DMS 273 treated with DMSO at 0.1 percent for 48 hours (cell line): Measurements from ENCODE around the gene DUSP16.
"Not testable (repeated sequence)": the region's sequence is repeated elsewhere in the genome, so short reads cannot be mapped to it uniquely, and the experiment has no call there.

Experiments used
- DNase-seq: peaks from one replicate; lab custom pipeline; 2025; lab: John Stamatoyannopoulos, UW

Gene DUSP16

GRCh38 chr12:12585115-12585863, 22.6 kb upstream of the DUSP16 start:
- DNase-seq: no peak

- DNase-seq: no peak
Observed at GRCh38 chr12:12583510-12584178, 21.0 kb upstream of the DUSP16 start.

DNA sequence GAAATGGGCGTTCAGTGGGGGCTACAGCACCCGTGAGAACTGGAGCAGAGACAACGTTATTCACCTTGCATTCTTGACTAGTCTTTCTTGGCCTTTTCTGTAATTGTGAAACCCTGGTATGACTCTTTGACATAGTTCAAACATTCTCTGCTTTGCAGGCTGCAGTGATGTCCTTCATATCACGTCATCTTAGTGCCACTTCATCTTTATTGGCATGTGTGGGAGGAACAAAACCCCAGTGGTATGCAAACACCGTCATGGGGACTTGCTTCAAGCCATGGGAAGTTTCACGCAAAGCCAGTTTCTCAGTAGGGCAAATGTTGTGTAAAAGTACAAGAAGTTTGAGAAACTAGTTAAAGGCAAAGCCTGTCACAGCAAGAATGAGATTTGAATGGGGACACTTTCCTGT, 20.2 kb upstream of the DUSP16 start:
- DNase-seq: no peak

DNA sequence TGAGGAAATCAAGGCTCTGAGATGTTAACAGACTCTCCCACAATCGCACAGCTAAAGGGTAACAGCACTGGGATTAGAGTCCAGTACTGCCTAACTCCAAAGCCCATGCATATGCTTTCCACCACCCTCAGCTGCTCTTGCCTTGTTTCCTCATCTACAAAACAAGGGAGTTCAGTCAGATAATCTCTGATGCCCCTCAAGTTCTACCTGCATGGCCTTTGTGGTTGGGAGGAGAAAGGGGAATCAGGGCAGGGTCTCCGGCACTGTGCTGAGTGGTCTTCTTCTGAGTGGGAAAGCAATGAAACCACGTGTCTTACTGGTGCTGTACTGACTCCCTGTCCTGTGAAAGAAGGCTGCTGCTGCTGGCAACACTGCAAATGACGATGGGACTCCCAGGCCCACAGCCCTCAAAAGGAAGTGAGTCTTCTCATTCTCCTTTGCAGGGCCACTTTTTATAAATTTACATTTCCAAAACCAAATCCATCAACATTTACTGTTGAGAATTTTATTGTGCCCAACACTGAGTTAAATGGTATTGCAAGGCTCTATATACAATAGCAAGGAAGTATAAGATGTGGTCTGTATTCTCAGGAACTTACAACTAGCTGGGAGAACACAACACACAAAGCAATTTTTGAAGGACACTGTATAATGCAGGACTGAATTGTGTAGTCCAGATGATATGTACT, 19.7 kb upstream of the DUSP16 start:
- no peak for DNase-seq

GRCh38 chr12:12580716-12581115, 18.1 kb upstream of the DUSP16 start:
- not testable (repeated sequence) for DNase-seq

DNA sequence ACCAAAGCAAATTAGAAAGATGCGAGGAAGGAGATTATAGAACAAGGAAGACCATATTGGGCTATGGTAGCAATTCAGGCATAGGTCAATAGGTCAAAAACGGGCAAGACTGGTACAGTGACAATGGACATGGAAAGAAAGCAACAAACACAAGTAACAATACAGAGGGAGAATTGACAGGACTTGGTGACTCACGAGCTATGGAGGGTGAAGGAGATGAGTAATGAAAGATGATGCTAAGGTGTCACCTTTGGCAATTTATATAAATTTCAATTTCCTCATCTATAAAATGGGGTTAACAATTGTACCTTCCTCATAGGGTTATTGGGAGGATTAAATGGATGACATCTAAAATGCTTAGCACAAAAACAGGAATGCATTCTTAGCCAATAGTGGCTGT, 15.1 kb upstream of the DUSP16 start:
- no peak for DNase-seq

DNA sequence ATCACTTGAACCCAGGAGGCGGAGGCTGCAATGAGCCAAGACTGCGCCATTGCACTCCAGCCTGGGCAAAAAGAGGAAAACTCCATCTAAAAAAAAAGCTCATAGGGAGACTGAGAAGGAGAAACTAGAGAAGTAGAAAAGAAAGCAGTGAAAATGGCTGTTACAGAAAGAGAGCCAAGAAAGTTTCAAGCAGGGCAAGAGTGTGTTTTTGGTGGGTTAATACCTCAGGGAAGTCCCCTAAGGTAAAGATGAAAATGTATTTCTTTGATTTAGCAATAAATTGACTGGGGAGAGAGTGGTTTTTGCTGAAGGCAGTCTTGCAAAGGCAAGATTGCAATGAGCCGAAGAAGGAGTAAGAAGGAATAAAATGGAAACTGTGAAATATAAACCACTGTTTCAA, 10.0 kb upstream of the DUSP16 start:
- no peak for DNase-seq

GRCh38 chr12:12565971-12566370, 3.3 kb upstream of the DUSP16 start:
- not testable (repeated sequence) for DNase-seq

DNA sequence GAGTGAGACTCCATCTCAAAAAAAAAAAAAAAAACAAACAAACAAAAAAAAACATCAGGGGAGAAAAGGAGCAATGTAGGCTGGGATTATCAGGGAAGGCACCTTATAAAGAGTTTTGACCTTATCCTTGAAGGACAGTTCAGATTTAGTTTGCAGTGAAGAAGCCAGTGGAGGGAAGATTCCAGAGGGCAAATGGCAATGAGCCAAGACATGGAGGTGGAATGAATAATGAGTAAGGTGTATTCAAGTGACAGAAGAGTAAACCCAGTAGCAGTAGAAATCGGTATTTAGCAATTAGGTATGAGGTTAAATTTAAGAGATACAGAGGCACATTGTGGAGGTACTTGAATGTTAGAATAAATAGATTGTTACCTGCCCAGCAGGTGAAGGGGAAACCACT, 2.2 kb upstream of the DUSP16 start:
- DNase-seq: no peak

DNA sequence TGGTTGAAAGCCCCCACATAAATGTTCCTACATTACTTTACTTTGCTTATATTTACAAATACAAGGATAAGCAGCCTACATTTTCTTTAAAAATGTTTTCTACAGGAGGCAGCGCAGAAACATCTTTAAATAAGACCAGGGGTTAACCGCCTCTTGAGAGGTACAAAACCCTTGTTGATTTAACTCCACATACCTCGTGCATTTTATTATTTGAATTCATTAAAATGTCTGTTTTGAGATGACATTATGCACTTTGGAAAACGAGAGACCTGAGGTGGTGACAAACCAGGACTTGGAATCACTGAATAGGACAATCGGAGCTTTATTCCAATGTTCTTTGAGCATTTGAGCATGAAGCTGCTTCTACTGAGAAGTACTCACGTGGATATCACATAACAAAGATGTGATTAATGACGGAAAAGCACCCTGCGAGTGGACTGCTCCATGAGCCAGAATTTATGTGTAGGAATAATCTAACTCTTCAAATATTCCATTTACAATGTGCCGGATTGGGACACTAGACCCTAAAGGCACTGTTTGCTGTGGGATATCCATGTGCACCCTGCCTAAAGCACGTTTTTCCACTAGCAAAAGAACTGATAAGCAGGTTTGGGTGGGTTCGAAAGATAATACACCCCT, 746 bp upstream of the DUSP16 start:
- no peak for DNase-seq

DNA sequence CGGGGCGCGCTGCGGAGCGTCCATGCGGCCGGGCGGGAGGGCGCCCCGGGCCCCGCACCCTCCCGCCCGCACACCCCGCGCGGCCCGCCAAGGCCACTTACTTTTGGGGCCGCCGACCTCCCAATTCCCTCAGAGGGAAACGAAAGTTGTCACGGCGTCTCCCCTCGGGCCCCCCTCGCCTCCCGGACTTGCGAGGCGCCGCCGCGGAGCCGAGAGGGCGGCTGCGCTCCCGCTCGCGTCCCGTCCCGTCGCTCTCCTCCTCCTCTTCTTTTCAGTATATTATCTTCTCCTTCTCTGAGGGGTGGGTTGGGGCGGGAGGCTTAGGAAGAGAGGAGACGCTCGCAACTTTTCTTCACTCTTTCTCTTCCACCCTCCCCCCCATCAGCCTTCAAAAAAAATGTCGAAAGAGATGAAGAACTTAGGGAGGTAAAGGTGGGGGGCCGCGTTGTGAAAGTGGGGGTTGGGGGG, 613 bp downstream of the DUSP16 start:
- no peak for DNase-seq

DNA sequence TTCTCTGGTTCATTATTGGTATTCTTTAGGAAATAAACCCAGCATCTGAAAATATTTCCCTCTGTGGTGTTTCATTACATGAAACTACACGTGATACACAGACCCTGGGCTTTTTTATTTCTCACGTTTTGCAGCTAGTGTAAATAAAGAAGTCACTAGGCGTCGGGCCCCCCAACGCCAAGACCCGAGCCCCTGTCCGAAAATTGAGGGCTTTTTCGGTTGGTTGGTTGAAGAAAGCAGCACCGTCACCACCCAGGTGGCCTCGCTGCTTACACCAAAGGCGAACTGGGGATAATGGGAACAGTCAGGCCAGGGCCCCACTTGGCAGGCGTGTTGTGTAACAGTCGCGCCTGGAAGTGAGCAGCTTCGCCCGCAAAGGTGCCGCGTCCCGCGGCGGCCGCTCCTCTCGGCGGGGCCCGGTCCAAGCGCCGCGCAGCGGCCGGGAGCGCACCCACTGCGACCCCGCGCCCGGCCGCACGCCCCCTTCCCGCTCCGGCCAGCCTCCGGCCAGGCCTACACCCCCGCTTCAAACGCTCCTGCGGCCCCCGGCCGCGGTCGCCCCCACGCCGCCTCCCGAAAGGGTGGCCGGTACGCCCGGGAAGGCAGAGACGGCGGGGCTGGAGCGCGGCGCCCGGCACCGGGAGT, 1.2 kb downstream of the DUSP16 start:
- DNase-seq: no peak

GRCh38 chr12:12560587-12561370, 1.9 kb downstream of the DUSP16 start:
- peak; percentile 25 for DNase-seq

GRCh38 chr12:12559719-12560296, 2.9 kb downstream of the DUSP16 start:
- no peak for DNase-seq

DNA sequence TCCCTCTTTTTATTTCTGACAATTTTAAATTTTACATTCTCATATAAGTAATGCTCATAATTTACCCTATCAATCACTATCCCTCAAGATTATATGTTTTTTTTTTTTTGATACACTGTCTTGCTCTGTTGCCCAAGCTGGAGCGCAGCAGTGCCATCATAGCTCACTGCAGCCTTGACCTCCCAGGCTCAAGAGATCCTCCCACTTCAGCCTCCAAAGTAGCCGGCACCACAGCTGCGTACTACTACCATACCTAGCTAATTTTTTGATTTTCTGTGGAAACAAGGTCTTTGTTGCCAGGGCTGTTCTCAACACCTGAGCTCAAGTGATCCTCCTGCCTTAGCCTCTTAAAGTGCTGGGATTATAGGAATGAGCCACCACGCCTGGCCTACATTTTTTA, 4.4 kb downstream of the DUSP16 start:
- DNase-seq: no peak

DNA sequence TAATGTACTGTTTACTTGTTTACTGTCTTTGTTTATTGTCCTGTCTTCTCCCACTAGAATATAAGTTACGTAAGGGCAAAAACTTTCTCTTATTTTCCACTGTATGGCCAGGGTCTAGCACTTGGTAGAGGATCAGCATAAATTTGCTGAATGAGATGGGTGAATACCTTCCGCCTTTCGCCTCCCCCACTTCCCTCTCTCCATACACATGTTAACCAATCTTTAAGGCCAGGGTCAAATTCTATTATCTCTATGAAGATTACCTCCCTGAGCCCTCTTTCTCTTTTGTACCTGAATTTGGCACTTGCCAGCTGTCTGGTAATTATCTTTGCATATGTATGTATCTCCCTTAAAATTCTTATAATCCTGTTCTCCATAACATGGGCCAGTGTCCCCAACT, 4.9 kb downstream of the DUSP16 start:
- DNase-seq: no peak

DNA sequence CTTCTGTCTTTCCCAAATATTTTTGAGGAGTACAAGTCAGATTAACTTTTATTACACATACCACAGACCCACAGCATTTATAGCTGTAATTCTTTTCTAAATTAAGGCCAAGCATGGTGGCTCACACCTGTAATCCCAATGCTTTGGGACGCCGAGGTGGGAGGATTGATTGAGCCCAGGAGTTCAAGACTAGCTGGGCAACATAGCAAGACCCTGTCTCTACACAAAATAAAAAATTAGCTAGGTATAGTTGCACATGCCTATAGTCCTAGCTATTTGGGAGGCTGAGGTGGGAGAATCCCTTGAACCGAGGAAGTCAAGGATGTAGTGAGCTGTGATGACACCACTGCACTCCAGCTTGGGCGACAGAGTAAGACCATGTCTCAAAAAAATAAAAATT, 7.0 kb downstream of the DUSP16 start:
- DNase-seq: no peak

DNA sequence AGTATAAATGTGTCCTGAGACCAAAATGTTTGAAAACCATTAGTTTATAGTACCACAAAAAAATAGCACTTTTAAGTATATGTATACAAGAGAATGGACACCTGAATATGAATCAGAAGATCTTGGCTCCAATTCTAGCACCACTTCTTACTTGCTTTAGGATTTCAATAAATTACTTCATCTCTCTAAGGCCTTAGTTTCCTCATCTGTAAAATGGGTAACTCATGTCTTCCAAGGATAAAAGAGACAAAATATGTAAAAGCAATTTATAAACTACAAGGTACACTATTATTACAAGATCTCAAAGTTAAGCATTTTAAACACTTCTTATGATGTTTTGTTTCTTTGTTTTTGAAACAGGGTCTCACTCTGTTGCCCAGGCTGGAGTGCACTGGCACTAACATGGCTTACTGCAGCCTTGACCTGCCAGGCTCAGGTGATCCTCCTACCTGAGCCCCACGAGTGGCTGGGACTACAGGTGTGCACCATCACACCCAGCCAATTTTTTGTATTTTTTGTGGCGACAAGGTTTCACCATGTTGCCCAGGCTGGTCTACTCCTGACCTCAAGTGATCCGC, 9.4 kb downstream of the DUSP16 start:
- no peak for DNase-seq

DNA sequence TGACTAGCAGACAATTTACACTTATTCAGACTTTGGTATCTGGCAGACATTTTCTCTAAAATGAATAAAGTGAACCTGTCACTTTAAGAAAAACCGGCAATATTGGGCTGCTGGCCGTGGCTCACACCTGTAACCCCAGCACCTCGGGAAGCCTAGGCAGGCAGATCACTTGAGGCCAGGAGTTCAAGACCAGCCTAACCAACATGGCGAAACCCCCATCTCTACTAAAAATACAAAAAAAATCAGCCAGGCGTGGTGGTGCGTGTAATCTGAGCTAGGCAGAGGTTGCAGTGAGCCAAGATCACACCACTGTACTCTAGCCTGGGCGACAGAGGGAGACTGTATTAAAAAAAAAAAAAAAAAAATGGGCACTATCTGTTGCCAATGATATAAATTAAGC, 11.5 kb downstream of the DUSP16 start:
- DNase-seq: no peak

GRCh38 chr12:12550277-12550676, 12.4 kb downstream of the DUSP16 start:
- DNase-seq: no peak

DNA sequence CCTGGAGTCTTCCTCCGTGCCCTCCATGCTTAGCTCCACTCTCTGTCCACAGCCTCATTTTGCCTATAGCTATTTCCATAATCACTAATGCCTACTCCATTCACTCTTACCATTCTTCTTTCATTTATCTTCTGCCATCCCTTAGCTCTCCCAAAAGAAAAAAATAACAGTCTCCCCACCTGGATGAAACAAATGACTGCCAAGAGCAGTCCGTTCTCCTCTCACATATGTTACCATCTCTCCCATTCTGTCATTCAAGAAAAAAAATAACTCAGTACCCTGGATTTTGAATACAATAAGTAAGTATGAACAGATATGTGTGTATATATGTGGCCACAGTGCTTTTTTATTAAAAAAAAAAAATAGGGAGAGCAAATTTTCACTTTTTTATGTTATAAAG, 13.2 kb downstream of the DUSP16 start:
- no peak for DNase-seq
